ENCODE data around the gene ENGASE.

DNA sequence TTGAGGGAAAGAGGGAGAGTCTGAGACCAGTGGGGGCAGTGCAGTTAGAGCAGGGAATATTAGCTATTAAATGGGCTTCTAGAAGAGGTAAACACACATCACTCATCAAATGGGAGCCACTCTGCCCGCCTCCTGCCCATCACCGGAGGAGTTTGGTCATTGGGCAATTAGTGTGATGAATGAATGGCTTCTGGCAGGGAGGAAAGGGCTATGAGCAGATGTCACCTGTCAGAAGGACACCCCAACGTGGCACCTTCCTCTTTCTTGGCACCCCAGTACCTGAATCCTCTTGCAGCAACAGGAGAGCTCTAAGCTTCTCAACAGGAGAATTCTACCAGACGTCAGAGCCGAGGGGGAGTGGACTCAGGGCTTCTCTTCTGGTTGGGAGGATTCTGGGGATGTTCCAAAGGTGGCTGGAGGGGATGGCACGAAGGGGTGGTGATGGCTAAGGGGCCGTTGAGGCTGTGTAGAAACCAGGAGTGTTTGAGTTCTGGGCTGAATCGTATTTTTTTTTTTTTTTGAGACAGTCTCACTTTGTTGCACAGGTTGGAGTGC, 39.6 kb upstream of the ENGASE start:
- TF ChIP-seq EZH2 (IDR thresholded peaks at IDR 0.05; ENCODE audit: low read depth, low read length, severe bottlenecking) (no peak), SUZ12 (IDR thresholded peaks at IDR 0.05; ENCODE audit: low read length) (no peak), POLR2A (IDR thresholded peaks at IDR 0.05; ENCODE audit: control extremely low read depth in 1 of 2, low read depth in 2 of 2, low read length in 2 of 2) (no peak), GTF2F1 (IDR thresholded peaks at IDR 0.05; ENCODE audit: borderline replicate concordance, low read depth, low read length) (no peak), KDM5A (IDR thresholded peaks at IDR 0.05; ENCODE audit: low read length) (no peak), NRF1 (IDR thresholded peaks at IDR 0.05; ENCODE audit: low read depth, low read length) (no peak)
- TF ChIP-seq, protein P1, sequence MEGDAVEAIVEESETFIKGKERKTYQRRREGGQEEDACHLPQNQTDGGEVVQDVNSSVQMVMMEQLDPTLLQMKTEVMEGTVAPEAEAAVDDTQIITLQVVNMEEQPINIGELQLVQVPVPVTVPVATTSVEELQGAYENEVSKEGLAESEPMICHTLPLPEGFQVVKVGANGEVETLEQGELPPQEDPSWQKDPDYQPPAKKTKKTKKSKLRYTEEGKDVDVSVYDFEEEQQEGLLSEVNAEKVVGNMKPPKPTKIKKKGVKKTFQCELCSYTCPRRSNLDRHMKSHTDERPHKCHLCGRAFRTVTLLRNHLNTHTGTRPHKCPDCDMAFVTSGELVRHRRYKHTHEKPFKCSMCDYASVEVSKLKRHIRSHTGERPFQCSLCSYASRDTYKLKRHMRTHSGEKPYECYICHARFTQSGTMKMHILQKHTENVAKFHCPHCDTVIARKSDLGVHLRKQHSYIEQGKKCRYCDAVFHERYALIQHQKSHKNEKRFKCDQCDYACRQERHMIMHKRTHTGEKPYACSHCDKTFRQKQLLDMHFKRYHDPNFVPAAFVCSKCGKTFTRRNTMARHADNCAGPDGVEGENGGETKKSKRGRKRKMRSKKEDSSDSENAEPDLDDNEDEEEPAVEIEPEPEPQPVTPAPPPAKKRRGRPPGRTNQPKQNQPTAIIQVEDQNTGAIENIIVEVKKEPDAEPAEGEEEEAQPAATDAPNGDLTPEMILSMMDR (IDR thresholded peaks at IDR 0.05; ENCODE audit: control extremely low read depth in 1 of 3, insufficient read depth in 1 of 3, low read depth in 1 of 3, low read length in 3 of 3), result no peak
